Gastroesophageal sphincter (tissue), 3 donors: Measurements from ENCODE around the gene ICA1L.

Experiments used
- POLR2A ChIP-seq, 2 donors: fragments of 450-650 bp; IDR thresholded peaks; one replicate each; pipeline ENCODE4 v1.6.1; 2017; ENCODE audit warnings: antibody characterized with exemption in 2 of 2, mild to moderate bottlenecking in 2 of 2, moderate library complexity in 1 of 2
- POLR2AphosphoS5 ChIP-seq: sonication (generic); formaldehyde crosslinking; IDR thresholded peaks from one replicate; pipeline ENCODE4 v1.6.1; 2017; ENCODE audit warnings: antibody characterized with exemption
- TF ChIP-seq, protein P1 (sequence below), 4 experiments: fragments of 200-600 bp in 2 of 4; fragments of 450-650 bp in 2 of 4; sonication (generic) in 1 of 4; IDR thresholded peaks; one replicate each; pipeline ENCODE4 v1.5.1; 2017 to 2019; ENCODE audit warnings: antibody characterized with exemption in 4 of 4, mild to moderate bottlenecking in 2 of 4, moderate library complexity in 2 of 4

DNA sequence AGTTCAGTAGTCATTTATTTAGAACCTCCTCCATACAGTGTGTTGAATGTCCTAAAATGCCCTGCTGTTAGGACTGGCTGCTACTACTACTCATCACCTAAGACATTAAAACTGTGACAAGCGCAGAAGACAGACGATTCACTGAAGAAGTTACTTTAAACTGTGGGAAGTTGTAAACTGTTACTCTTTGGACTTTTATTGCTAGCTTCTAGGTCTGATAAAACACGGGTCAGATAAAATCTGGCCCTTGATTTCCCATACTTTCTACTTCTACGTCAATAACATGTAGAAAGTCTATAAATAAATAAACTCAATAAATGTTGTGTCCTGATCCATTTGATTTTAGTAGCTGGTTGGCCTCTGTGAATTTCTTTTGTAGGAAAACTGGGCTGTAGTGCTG lies 113.4 kb downstream of the ICA1L start:
- TF ChIP-seq, protein P1, sequence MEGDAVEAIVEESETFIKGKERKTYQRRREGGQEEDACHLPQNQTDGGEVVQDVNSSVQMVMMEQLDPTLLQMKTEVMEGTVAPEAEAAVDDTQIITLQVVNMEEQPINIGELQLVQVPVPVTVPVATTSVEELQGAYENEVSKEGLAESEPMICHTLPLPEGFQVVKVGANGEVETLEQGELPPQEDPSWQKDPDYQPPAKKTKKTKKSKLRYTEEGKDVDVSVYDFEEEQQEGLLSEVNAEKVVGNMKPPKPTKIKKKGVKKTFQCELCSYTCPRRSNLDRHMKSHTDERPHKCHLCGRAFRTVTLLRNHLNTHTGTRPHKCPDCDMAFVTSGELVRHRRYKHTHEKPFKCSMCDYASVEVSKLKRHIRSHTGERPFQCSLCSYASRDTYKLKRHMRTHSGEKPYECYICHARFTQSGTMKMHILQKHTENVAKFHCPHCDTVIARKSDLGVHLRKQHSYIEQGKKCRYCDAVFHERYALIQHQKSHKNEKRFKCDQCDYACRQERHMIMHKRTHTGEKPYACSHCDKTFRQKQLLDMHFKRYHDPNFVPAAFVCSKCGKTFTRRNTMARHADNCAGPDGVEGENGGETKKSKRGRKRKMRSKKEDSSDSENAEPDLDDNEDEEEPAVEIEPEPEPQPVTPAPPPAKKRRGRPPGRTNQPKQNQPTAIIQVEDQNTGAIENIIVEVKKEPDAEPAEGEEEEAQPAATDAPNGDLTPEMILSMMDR (IDR thresholded peaks at IDR 0.05): no peak
- TF ChIP-seq POLR2A (IDR thresholded peaks at IDR 0.05) (no peak), POLR2AphosphoS5 (no peak)
